ENCODE data around the gene IHH.

Gene IHH

GRCh38 chr2:219020604-219021365, 39.9 kb downstream of the IHH start:
- DNase-seq (ENCODE audit: low read depth in 2 of 2, low spot score in 1 of 2): no peak

- no peak for DNase-seq (ENCODE audit: low read depth in 2 of 2, low spot score in 1 of 2)
Measured at GRCh38 chr2:219019436-219019835, 41.3 kb downstream of the IHH start.

- no peak for DNase-seq (ENCODE audit: low read depth in 2 of 2, low spot score in 1 of 2)
Measured at GRCh38 chr2:219018726-219019125, 42.0 kb downstream of the IHH start.

- DNase-seq (ENCODE audit: low read depth in 2 of 2, low spot score in 1 of 2): no peak
Measured at GRCh38 chr2:219018286-219018685, 42.4 kb downstream of the IHH start.

GRCh38 chr2:219017201-219017931, 43.4 kb downstream of the IHH start:
- no peak for DNase-seq (ENCODE audit: low read depth in 2 of 2, low spot score in 1 of 2)

- no peak for DNase-seq (ENCODE audit: low read depth in 2 of 2, low spot score in 1 of 2)
Measured at GRCh38 chr2:219016721-219017120, 44.0 kb downstream of the IHH start.

GRCh38 chr2:219010873-219011272, 49.8 kb downstream of the IHH start:
- DNase-seq (ENCODE audit: low read depth in 2 of 2, low spot score in 1 of 2): no peak

GRCh38 chr2:219010162-219010756, 50.5 kb downstream of the IHH start:
- no peak for DNase-seq (ENCODE audit: low read depth in 2 of 2, low spot score in 1 of 2)

GRCh38 chr2:219009294-219009693, 51.4 kb downstream of the IHH start:
- no peak for DNase-seq (ENCODE audit: low read depth in 2 of 2, low spot score in 1 of 2)
